Mammary microvascular endothelial cell (primary cell): ENCODE data around the gene OR2F2. TPM values are rescaled to one million over a fixed set of nuclear protein-coding genes. Genes with fewer than 3 reads are reported as not detected.

Experiments used
- total RNA-seq: library from RNA; depleted of rRNA; stranded (reverse); fragments of >200 nt; gene quantifications from 2 replicates; pipeline ENCODE4 v1.2.3, GENCODE V29; 2015

Gene OR2F2
- not detected in 2 replicates for total RNA-seq

GRCh38 chr7:143934526-143935325 is at the start of gene OR2F2:
TSS of gene OR2F2 (plus strand) at chr7:143935233. CDS start at chr7:143935233, 0 bp downstream.

DNA sequence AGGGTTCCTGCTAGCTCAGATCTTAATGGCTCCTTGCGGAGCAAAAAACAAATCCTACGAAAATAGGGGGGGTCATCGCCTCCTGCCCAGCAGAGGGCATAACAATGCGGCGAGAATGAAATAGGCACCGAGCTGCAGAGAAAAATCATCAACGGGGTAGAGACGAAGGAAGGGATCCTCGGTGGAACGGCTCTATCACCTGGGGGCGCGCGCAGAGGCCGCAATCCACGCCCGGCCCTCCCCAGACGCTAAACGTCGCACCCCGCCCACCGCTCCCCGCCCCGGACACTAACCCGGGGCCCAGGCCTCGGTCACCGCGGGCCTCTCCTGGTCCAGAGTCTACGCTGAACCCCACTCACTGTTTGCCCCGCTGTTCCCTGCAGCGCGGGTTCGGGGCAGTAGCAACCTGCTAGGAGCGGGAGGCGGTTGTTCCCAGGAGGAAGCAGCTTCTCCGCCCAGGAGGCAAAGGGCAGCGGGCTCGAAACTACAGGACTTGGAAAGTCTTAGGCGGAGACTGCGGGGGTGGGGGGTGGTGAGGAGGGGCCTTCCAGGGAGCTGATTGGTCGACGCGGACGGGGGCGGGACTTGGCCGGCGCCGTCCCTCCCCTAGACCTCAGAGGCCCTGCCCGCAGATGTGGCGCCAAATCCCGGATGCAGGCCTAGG is 33.2 kb upstream of the OR2F2 start, which contains the start of gene TCAF1:
TSS of gene TCAF1 (minus strand) at position 509 of the 664 bp plus-strand sequence. CDS start 25,568 bp downstream, outside the sequence.

GRCh38 chr7:143954544-143954943 is 19.5 kb downstream of the OR2F2 start, which contains the start of gene OR2F1:
TSS of gene OR2F1 (plus strand) at chr7:143954844. CDS start at chr7:143959971, 5,127 bp downstream.

Other genes with a start within 250 kb of the OR2F2 start
- gene CTAGE6, start 177.5 kb upstream of the OR2F2 start, total RNA-seq: not detected in 2 replicates
- gene TCAF1, start 33.1 kb upstream of the OR2F2 start, total RNA-seq: 26.8 and 33.3 TPM in 2 replicates
- gene OR2F1, start 19.6 kb downstream of the OR2F2 start, total RNA-seq: not detected in 2 replicates
- not detected in 2 replicates for gene OR6B1, start 65.1 kb downstream of the OR2F2 start, total RNA-seq
- not detected in 2 replicates for gene OR2A5, start 113.7 kb downstream of the OR2F2 start, total RNA-seq
- not detected in 2 replicates for gene OR2A25, start 134.6 kb downstream of the OR2F2 start, total RNA-seq
- gene OR2A12, start 151.0 kb downstream of the OR2F2 start, total RNA-seq: not detected in 2 replicates
- not detected in 2 replicates for gene OR2A2, start 174.3 kb downstream of the OR2F2 start, total RNA-seq
- not detected in 2 replicates for gene OR2A14, start 187.9 kb downstream of the OR2F2 start, total RNA-seq
- 0.33 TPM in 1 of 2 replicates, not detected in the other for gene CTAGE4, start 248.2 kb downstream of the OR2F2 start, total RNA-seq